Osteoblast (primary cell): ENCODE data around the gene RHCE. TPM values are rescaled to one million over a fixed set of nuclear protein-coding genes. Genes with fewer than 3 reads are reported as not detected.

ENCODE experiments used
- total RNA-seq: library from RNA; depleted of rRNA; stranded (reverse); fragments of >200 nt; gene quantifications from 2 replicates; pipeline ENCODE4 v1.2.3, GENCODE V29; 2012

RHCE gene
- total RNA-seq, 1 donor = 0.72 TPM

Other genes starting within 250 kb of the RHCE start
- gene SYF2, start 188.3 kb downstream of the RHCE start, total RNA-seq = 39.4 and 41.5 TPM in 2 replicates
- gene RSRP1, start 173.4 kb downstream of the RHCE start, total RNA-seq = 102 and 103 TPM in 2 replicates
- gene RHD, start 148.3 kb downstream of the RHCE start, total RNA-seq = not detected in 2 replicates
- gene TMEM50A, start 82.5 kb downstream of the RHCE start, total RNA-seq = 153 and 165 TPM in 2 replicates
- 33.9 and 35.5 TPM in 2 replicates for gene MACO1, start 10.1 kb upstream of the RHCE start, total RNA-seq
- gene LDLRAP1, start 122.8 kb upstream of the RHCE start, total RNA-seq = 18.5 and 22.1 TPM in 2 replicates
- 16.3 and 28.0 TPM in 2 replicates for gene MAN1C1, start 196.0 kb upstream of the RHCE start, total RNA-seq